ENCODE data around the gene CCDC68.

The CCDC68 gene, protein sequence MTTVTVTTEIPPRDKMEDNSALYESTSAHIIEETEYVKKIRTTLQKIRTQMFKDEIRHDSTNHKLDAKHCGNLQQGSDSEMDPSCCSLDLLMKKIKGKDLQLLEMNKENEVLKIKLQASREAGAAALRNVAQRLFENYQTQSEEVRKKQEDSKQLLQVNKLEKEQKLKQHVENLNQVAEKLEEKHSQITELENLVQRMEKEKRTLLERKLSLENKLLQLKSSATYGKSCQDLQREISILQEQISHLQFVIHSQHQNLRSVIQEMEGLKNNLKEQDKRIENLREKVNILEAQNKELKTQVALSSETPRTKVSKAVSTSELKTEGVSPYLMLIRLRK

DNA sequence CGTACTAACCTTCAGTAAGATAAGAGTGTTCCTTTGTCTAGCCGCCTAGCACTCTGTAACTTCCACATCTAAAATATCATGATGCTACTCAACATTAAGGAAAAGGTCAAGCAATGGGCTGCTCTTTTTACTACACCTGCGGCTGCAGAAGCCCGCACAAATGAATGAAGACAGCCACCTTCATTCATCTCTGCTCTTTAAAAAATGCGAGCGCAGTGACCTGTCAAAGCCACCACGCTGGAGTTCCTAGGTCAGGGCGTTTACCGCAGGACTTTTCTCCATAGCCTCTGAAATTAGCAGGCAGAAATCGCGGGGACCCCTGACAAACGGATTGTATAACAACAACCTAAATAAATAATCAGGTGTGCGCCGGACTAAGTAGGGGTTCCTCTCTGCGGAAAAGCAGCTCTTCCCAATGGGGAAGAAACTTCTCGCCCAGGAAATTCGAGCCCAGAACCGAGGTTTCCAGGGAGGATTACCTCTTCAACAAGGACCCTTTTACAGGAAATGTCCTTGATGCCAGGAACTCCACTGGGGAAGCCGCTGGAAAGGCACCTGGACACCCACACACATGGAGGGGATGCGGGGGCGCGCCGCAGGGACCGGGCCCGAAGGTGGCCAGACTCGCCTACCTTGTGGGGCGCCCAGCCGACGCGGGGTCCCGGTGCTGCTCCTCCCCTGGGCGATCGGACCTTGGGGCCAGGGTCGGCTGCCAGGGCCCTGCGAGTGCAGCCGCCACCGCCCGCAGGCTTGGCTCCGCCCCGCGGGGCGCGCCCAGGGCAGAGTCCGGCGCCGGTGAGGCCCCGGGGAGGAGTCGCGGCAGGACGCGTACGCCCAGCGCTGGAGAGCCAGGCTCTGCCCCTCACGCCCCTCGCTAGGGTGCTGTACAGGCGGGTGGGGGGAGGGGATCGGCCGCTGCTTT lies at the start of gene CCDC68:
TSS of gene CCDC68 (minus strand) at position 758 of the 922 bp plus-strand sequence. CDS start 16,670 bp downstream, outside the sequence.
- DNase-seq (ENCODE audit: low read depth), result no peak
- no peak within 1 kb of the TSS for H3K4me3 ChIP-seq (ENCODE audit: low read depth, low read length)
- TF ChIP-seq, protein P1, sequence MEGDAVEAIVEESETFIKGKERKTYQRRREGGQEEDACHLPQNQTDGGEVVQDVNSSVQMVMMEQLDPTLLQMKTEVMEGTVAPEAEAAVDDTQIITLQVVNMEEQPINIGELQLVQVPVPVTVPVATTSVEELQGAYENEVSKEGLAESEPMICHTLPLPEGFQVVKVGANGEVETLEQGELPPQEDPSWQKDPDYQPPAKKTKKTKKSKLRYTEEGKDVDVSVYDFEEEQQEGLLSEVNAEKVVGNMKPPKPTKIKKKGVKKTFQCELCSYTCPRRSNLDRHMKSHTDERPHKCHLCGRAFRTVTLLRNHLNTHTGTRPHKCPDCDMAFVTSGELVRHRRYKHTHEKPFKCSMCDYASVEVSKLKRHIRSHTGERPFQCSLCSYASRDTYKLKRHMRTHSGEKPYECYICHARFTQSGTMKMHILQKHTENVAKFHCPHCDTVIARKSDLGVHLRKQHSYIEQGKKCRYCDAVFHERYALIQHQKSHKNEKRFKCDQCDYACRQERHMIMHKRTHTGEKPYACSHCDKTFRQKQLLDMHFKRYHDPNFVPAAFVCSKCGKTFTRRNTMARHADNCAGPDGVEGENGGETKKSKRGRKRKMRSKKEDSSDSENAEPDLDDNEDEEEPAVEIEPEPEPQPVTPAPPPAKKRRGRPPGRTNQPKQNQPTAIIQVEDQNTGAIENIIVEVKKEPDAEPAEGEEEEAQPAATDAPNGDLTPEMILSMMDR (IDR thresholded peaks at IDR 0.05; ENCODE audit: insufficient read depth, low read depth, low read length, missing control alignments), result no peak

DNA sequence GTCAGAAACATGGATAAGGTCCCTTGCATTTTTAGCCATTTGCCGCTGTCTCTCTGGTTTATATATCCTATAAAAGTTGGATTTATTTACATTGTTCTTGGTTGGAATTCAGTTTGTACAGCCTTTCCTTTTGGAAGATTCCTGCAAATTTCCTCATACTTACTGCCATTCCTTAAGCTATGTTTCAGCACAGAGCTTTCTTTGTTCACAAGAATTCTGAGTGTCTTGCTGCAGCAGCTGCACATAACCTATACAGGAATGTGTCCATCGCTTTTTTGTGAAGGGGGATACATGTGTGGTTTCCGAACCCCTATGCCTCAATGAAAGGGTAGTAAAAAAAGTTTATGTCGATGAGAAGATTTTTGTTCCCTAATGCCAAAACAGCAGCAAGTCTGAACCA lies 48.3 kb upstream of the CCDC68 start:
- TF ChIP-seq, protein P1 (IDR thresholded peaks at IDR 0.05; ENCODE audit: insufficient read depth, low read depth, low read length, missing control alignments), result no peak
- no peak overlapping the region for H3K4me3 ChIP-seq (ENCODE audit: low read depth, low read length)
- DNase-seq (ENCODE audit: low read depth), result no peak

DNA sequence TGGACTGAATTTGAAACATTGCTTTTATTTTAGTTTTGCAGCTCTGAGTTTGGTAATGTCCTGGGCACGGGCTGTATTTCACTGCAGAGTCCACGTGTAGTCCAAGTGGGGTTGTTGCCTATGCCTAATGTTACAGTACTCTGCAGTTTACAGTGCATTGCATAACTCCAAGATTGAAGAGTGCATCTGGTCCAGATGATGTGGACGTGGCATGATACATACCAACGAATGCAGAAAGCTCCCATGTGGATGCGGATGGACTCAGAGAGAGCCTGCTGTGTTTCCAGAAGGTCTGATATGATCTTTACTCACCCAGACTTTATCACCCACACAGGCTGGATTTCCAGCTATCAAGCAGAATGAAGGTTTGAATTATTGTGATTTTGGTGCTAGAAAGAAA lies 44.4 kb upstream of the CCDC68 start:
- no peak overlapping the region for H3K4me3 ChIP-seq (ENCODE audit: low read depth, low read length)
- TF ChIP-seq, protein P1 (IDR thresholded peaks at IDR 0.05; ENCODE audit: insufficient read depth, low read depth, low read length, missing control alignments), result no peak
- DNase-seq (ENCODE audit: low read depth), result no peak

DNA sequence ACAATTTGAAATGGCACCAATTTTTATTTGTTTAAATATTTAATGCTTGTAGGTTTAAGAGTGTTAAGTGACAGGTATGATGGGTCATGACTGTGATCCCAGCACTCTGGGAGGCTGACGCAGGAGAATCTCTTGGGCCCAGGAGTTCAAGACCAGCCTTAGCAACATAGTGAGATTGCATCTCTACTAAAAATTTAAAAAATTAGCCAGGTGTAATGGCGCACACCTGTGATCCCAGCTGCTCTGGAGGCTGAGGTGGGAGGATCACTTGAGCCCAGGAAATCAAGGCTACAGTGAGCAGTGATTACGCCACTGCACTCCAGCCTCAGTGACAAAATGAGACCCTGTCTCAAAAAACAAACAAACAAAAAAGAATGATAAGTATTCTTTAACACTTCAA lies 43.0 kb upstream of the CCDC68 start:
- TF ChIP-seq, protein P1 (IDR thresholded peaks at IDR 0.05; ENCODE audit: insufficient read depth, low read depth, low read length, missing control alignments), result no peak

DNA sequence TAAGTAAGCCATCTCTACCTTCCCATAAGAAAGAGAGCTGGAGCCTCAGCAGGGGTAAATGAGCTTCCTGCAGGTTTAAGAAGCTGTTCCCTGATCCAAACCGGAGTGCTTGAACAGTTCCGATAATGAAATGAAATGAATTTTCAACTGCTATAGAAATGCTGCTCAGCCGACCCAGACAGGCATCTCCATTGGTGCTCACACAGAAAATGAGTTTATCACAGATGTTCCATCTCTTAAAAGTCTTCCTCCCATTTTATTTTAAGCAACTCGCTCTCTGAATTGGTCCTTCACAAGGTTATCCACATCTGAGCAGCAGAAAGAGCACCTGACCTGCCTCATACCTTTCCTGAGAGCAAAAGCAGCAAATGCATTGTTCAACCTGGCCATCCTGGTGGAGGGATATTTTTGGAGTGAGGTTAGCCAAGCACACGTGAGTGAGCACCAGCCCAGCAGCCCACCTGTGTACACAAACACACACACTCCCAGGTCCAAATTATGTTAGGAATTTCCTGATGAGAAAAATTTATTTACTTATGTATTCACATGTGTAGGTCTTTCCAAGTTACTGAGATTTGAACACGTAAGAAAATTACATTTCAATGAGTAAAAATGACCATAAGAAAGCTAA lies 42.2 kb upstream of the CCDC68 start:
- DNase-seq (ENCODE audit: low read depth), result no peak
- TF ChIP-seq, protein P1 (IDR thresholded peaks at IDR 0.05; ENCODE audit: insufficient read depth, low read depth, low read length, missing control alignments), result no peak
- no peak overlapping the region for H3K4me3 ChIP-seq (ENCODE audit: low read depth, low read length)

More for the DNA sequence above, 43.0 kb upstream of the CCDC68 start:
- DNase-seq (ENCODE audit: low read depth), result no peak
- no peak overlapping the region for H3K4me3 ChIP-seq (ENCODE audit: low read depth, low read length)

DNA sequence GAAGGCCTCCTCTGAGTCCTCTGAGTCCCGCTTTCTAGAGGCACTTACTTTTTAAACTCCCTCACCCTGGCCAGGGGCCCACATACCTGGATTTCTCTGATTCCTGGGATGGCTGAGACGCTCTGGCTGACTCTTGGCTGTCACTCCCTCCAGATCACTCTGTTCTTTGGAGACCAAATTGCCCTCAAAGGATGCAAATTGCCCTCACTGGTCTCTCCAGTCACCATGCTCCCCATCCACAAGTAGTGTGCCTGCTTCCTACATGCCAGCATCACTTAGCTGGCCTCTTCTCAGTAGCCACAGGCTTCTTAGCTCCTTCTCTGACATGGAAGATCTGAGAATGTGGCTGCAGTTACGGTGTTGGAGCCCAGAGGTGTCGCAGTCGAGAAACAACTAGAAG lies 41.3 kb upstream of the CCDC68 start:
- H3K4me3 ChIP-seq (ENCODE audit: low read depth, low read length), result no peak overlapping the region
- no peak for DNase-seq (ENCODE audit: low read depth)
- TF ChIP-seq, protein P1 (IDR thresholded peaks at IDR 0.05; ENCODE audit: insufficient read depth, low read depth, low read length, missing control alignments), result no peak

Measured in GM12865 (cell line).